A673 (cell line): ENCODE data around the gene SERF2.

ENCODE experiments used
- EZH2 ChIP-seq: fragments of 200-600 bp; sonication (generic); IDR thresholded peaks from 2 replicates; pipeline ENCODE4 v1.6.1; 2017; ENCODE audit warnings: borderline replicate concordance, low read depth, mild to moderate bottlenecking, mixed read lengths, antibody characterized with exemption, low read length; ENCODE audit not compliant: poor library complexity, severe bottlenecking
- TF ChIP-seq, protein P1 (sequence below): fragments of 300-800, 200-600 bp; sonication (generic); conservative IDR thresholded peaks from 2 replicates; pipeline ENCODE4 v1.5.1; 2017; ENCODE audit warnings: low read depth, mild to moderate bottlenecking, antibody characterized with exemption, low read length, moderate library complexity, mixed read lengths

DNA sequence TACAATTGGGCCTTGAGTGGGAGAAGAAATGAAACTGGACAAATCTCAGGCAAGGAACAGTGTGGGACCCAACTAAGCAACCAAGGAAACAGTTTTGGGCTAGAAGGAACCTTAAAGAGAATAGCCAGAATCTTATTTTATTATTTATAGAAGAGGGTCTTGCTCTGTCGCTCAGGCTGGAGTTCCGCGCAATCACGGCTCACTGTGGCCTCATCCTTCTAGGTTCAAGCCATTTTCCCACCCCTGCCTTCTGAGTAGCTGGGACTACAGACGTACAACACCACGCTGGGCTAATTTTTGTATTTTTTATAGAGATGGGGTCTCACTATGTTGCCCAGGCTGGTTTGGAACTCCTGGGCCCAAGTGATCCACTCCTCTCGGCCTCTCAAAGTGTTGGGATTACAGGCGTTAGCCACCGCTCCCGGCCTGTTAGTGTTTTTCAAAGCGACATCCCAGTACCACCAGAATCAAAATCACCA lies 33.9 kb downstream of the SERF2 start:
- TF ChIP-seq, protein P1, sequence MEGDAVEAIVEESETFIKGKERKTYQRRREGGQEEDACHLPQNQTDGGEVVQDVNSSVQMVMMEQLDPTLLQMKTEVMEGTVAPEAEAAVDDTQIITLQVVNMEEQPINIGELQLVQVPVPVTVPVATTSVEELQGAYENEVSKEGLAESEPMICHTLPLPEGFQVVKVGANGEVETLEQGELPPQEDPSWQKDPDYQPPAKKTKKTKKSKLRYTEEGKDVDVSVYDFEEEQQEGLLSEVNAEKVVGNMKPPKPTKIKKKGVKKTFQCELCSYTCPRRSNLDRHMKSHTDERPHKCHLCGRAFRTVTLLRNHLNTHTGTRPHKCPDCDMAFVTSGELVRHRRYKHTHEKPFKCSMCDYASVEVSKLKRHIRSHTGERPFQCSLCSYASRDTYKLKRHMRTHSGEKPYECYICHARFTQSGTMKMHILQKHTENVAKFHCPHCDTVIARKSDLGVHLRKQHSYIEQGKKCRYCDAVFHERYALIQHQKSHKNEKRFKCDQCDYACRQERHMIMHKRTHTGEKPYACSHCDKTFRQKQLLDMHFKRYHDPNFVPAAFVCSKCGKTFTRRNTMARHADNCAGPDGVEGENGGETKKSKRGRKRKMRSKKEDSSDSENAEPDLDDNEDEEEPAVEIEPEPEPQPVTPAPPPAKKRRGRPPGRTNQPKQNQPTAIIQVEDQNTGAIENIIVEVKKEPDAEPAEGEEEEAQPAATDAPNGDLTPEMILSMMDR: no peak
- no peak for TF ChIP-seq EZH2
